GM19240 (cell line): ENCODE data around the gene SYT11.
"Not testable (repeated sequence)": the region's sequence is repeated elsewhere in the genome, so short reads cannot be mapped to it uniquely, and the experiment has no call there.

Experiments
- DNase-seq: peaks from one replicate; pipeline ENCODE4 v3.0.0; 2011; ENCODE audit warnings: low spot score; ENCODE audit not compliant: insufficient read length

SYT11 gene

DNA sequence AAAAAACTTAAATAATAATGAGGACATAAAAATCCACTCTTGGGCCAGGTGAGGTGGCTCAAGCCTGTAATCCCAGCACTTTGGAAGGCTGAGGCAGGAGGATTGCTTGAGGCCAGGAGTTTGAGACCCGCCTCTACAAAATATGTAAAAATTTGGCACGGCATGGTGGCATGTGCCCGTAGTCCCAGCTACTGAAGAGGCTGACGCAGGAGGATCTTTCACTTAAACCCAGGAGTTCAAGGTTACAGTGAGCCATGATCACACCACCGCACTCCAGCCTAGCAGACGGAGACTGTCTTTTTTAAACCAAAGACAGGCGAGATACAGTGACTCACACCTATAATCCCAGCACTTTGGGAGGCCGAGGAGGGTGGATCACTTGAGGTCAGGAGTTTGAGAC is 37.1 kb downstream of the SYT11 start:
- DNase-seq = not testable (repeated sequence)

DNA sequence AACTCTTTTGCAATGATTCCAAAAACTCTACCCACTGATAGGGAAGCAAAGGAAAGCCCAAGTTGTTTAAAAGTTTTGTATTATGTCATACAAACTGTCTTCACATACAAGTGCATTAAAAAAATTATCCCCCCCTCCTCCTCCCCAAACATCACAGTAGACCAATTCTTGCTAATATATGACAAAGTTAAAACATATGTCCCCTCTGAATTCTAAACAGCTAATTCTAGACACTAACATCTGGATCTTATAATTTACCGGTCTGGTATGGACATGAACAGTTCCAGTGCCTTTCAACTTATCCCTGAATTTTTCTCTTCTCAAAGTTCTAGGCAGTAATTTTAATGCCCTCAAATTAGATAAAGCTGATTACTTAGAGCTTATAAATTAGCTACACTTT is 38.4 kb downstream of the SYT11 start:
- DNase-seq = no peak

DNA sequence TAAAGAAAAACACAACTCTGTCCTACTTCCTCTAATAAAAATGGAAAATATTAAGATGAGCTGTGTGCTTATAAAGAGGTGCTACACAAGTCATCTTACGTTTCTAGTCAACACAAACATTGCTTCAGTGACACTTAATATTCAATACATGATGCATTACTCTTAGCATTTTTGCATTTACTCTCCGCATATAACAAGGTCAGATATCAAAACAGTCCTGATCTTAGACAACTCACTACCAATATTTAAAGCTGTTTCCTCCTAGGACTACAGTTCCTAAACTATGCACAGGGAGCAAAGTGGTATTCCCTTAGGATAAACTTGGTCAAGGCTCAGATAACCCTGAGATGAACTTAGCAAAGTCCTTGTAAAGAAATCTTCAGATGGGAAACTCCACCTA is 39.5 kb downstream of the SYT11 start:
- DNase-seq = no peak

DNA sequence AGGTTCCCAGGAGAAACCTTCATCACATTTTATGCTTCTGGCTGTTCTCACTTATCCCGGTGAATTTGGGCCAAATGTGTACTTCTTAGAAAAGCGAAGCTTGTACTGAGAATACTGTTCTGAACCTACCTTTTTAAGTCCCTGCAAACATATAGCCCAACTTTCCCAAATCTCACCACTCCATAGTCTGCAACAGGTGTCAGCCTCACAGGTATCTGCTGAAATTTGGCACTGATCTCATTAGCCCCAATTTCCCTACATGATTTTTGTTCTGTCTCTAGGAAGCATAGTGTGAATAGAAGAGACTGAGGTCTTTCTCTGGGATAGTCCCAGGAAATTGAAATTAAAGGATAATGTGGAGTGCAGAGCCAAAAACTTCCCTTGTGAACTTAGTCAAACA is 40.3 kb downstream of the SYT11 start:
- no peak for DNase-seq

DNA sequence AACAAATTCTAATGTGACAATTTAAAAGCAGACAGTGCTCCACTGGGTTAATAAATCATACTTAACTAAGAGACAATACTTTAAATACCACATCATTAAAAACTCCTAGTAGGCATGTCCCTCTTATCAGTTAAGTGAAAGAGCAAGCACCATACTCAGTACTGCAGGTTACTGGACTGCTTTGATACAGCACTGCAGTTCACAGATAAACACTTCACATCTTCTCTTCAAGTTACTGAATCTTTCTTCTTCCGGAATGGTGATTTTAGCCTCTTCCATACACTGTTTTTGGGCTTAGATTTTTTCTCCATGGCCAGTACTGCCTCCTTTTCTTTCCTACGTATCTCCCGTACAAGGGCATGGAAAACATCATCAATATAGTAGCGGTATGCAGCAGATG is 40.8 kb downstream of the SYT11 start:
- no peak for DNase-seq

DNA sequence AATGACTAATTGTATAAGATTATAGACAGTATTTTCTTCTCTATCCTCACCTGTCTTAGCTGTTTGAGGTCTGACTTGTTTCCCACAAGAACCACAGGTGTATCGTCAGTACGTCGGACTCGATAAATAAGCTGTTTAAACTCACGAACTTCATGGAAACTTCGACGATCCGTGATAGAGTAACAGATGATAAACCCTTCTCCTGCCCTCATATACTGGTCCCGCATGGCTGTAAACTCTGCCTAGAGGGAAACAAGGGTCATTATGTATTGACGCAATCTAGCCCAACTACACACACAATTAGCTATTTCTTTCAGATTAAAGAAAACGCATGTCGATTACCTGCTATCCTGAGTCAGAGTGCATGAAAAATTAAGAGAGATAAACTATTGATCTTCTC is 44.9 kb downstream of the SYT11 start:
- DNase-seq = no peak

DNA sequence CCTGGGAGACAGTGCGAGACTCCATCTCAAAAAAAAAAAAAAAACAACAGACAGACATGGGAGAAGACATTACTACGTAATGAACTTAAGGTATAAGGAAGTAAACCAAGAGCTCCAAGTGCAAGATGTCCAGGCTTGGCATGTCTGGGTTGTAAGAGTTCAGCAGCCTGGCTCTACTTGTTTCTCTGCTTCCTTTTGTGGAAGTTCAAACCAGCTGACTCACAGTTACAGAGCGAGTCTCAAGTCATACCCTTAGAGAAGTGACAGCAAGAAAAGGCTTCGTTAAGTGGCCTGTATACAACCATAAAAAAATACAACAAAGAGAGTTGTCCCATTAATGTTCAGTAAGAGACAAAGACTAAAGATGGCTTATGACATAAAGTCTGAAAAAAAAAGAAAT is 50.5 kb downstream of the SYT11 start:
- no peak for DNase-seq

DNA sequence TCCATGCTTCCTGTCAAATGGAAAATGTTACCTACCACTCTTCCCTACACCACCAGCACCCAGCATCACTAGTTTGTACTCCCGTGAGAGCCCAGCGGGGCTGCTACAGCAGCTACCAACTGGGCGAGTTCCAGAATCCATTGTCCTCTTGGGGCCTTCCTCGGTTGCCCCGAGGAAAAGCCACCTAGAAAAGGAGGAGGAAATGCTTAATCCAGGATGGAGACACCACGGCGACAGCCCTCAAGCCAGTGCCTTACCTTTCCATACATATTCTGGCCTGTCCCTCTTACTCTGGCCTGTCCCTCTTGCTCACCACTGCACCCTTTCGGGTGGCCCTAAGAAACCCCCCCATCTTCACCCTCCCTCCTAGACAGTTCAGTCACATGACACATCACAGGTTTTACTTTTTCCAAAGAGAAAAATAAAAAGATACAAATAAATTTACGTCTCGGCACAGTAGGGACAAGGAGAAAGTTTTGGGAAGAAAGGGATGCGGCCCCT is 51.3 kb downstream of the SYT11 start:
- DNase-seq = no peak

DNA sequence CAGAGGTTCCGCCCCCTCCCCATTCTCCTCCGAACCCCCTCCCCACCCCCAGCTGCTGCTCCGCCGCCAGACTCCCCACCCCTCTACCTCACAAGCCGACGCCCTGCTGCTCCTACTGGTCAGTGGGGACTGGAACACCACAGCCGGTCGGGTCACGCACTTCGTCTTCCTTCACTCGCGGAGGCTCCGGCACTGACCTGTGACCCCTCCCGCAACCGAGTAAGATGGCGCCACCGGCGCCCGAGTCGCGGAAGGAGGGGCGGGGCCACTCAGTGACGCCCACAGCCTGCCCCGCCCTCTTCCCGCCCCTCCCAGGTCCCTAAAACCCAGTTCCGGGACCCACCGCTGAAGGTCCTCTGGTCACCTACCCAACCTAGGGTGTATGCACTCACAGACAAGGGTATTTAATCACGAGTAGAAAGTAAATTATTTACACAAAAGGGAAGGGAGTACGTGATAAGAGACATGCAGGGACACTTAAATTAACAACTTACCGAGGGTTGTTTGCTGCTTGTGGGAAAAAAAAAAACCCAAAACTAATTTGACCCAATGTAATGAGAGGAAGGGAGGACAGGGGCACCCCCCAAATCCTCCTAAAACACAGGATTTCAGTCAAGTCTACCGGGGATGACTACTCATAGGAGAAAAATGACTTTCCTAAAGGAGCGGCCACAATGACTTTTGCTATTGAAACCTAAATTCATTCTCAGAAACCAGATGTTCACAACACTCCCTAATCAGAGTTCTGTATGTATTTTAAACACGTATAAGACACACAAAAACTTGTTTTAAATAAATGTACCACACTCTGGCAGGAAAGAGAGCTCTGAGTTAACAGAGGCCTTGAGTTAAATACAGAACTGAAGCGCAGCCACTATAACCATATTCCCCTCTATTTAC is 52.0 kb downstream of the SYT11 start, which contains the start of gene RIT1:
RIT1 (minus strand) TSS at position 194 of the 900 bp plus-strand sequence. CDS start 588 bp downstream, outside the sequence.
- peak; percentile 65 for DNase-seq

DNA sequence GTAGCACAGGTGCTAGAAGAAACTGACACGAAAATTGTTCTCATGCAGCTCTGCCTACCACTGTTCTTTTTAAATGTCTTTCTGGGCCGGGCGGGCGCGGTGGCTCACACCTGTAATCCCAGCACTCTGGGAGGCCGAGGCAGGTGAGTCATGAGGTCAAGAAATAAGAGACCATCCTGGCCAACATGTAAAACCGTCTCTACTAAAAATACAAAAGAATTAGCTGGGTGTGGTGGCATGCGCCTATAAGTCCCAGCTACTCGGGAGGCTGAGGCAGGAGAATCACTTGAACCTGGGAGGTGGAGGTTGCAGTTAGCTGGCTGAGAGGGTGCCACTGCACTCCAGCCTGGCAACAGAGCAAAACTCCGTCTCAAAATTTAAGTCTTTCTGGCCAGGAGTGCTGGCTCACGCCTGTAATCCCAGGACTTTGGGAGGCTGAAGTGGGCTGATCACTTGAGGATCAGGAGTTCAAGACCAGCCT is 52.7 kb downstream of the SYT11 start:
- no peak for DNase-seq

DNA sequence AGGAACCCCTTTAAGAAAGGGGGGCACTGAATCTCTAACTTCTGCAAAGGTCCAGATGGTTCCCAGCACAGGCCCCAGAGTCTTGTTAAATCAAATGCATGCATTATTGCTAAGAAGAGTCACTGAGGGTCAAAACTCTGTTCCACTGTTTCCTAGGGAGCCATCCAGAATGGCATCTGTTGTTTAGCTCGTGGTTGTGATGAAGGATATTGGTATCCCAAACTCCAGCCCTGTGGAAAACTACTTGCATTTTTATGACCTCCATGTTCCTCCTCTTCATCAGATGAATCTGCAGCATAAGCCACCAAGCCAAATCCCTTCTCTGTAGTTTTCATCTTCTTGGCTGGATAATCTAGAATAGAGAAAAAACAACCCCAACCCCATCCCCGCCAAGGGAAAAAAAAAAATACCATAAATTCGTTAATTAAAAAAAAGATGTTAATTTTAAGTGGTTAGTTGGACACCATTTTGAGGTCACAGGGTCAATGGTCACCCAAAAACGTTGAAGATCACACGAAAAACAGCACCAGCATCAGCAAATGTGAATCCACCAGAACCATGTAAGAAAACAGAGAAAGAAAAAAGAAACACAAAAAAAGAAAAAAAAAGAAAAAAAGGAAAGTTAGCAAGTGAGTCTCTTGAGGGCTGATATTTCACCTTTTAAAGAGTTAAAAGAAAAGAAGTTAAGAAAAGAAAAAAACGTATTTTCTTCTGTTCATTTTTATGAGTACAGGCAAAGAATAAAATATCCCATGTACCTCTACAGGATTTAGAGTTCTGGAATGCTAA is 54.8 kb downstream of the SYT11 start:
- DNase-seq = no peak

DNA sequence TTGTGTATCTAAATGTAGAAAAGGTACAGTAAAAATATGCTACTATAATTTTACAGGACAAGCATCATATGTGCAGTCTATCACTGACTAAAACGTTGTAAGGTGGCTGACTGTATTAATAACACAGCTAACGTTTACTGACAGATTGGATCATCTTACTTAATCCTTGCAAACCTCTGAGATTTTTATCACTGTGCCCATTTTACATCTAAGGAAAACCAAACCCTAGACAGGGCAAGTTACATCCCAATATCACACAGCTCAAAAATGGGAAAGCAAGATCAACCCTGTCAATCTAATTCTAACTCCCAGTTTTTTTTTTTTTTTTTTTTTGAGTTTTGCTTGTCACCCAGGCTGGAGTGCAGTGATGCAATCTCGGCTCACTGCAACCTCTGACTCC is 59.3 kb downstream of the SYT11 start:
- no peak for DNase-seq

DNA sequence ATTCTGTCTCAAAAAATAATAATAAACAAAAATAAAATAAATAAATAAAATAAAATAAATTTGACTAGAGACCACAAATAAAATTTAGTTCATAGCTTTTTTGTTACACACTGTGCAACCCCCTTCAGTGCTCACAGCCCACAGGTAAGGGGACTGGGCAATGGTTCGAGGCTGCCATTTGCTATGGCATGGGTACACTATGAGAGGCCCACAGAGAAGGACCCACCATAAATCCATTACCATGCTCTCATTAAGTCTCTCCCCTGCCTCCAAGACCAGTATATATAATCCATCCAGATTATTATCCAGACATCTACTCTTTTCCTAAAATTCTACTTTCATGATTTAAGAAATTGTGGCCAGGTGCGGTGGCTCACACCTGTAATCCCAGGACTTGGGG is 60.4 kb downstream of the SYT11 start:
- no peak for DNase-seq

DNA sequence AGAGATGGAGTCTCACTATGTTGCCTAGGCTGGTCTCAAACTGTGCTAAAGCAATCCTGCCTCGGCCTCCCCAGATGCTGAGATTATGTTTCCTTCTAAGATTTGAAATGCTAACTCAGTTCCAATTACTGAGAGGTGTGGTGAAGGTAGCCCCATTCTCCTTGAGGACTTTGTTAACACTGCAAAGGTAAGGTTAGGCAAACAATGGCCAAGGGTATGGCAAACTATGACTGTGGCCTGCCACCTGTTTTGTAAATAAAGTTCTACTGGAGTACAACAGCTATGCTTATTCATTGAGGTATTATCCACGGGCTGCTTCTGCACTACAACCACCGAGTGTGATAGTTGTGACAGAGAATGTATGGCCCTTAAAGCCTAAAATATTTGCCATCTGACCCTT is 61.4 kb downstream of the SYT11 start:
- no peak for DNase-seq

DNA sequence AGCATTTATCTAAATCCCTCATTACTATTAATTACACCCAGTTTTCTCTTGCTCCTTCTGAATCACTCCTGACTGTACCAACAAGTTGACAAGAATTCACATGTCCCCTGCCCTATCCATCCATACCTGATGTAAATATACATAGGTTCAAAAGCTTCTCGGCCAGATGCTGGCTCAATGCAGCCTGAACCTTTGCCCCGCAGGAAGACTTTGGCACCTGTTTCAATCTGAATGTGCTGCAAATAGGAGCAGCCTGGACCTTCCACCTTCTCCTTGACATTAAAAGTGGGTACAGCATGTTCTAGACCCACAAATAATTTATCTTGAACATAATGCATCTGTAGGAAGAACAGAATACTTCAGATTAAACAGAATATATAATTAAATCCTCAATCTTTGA is 66.1 kb downstream of the SYT11 start:
- DNase-seq = no peak

DNA sequence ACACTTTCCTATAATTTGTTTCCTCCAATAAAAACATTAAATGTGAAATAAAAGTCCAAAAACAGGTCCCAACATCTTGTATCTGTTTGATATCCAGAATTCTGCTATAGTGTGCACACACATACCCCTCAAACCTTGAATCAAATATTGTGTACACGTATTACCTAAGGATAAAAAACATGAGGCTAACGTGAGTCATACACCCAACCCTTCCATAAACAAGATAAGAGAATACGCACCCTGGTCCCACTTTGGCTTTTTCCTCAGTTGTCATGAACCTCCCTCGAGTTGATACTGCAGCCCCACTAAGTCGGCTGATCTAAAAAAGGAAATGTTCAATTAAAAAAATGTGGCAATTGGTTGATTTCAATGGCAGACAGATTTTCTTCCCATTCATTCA is 69.7 kb downstream of the SYT11 start:
- DNase-seq = no peak

DNA sequence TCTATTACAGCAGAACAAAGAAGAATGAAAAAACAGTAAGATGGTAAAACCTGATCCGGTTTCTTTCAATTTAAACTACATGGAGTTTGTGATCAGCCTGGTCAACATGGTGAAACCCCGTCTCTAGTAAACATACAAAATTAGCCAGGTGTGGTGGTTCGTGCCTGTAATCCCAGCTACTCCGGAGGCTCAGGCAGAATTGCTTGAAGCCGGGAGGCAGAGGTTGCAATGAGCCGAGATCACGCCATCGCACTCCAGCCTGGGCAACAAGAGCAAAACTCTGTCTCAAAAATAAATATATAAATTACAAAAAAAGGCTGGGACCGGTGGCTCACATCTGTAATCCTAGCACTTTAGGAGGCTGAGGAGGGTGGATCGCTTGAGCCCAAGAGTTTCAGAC is 71.4 kb downstream of the SYT11 start:
- not testable (repeated sequence) for DNase-seq

DNA sequence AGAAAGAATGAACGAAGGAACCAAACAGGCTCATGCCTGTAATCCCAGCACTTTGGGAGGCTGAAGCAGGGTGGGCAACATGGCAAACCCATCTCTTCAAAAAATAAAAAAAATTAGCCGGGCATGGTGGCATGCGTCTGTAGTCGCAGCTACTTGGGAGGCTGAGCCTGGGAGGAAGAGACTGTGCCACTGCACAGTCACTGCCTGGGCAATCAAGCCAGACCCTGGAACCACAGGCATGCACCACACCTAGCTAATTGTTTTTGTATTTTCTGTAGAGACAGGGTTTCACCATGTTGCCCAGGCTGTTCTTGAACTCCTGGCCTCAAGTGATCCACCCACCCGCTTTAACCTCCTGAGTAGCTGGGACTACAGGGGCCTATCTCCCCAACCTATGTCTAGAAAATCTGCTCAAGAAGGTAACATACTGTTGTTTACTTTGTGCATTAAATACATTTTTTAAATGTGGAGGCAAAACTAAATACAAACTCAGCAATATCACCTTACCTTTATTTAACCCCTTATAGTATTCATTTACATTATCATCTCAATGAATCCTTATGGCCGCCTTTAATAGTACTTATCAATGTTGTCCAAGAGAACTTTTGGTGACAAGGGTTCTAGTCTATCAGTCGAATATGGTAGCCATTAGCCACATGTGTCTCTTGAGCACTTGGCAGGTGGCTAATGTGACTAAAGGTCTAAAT is 72.1 kb downstream of the SYT11 start:
- no peak for DNase-seq

DNA sequence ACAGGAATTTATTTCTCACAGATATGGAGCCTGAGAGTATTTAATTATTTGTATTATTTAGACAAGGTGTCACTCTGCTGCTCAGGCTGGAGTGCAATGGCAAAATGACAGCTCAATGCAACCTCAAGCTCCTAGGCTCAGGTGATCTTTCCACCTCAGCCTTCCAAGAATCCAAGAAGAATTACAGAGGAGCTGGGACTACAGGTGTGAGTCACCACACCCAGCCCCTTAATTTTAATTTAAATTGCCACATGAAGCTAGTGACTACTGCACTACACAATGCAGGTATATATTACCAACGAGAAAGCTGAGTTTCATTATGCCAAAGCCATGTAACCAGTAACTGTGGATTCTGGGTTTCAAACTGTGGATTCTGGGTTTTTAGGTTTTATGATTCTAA is 72.7 kb downstream of the SYT11 start:
- DNase-seq = no peak

DNA sequence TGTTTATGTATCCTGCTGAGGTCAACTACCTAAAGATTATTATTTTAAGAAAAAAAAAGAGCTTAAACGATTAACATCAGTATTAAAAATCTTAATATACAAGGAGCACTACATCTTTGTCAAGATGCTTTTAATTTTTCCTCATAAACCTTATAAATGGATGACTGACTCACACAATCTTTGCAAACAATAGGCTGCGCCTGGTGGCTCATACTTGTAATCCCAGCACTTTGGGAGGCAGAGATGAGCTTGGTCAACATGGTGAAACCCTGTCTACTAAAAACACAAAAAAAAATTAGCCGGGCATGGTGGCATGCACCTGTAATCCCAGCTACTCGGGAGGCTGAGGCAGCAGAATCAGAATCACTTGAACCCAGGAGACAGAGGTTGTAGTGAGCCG is 73.1 kb downstream of the SYT11 start:
- DNase-seq = no peak

DNA sequence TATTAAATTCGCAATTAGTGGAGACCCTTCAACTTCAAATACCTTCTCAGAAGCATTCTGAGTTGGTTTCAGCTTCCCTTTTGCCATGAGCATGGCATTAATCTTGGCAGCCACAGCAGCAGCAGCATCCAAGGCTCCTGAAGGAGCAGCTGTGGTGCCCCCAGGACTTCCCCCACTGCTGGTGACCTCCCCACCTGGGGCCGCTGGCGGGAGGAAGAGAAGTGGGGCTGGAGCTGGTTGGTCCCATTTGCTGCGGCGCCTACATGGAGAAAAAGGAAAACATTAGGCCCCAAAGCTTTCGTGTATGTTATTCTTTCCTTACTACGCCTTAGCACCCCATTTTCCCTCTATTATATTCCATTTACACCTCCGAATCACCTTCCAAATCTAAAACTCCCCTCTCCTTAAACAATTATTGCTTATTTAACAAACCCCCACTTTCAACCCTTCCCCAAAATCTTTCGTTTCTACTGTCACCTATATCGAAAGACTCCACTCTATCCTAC is 74.3 kb downstream of the SYT11 start:
- DNase-seq = no peak
